Ectodermal cell (in vitro differentiated cells): ENCODE results near the gene CLSTN2.
A peak's percentile ranks its signal among the peaks of the same experiment; 100 is the strongest.

ENCODE experiments used
- H3K27ac ChIP-seq: 2 replicates; pipeline ENCODE4 v1.7.0; 2013; ENCODE audit warnings: mild to moderate bottlenecking, low read depth, low read length; ENCODE audit not compliant: insufficient read depth, poor library complexity, severe bottlenecking
- H3K27me3 ChIP-seq: 2 replicates; pipeline ENCODE4 v1.7.0; 2013; ENCODE audit warnings: mild to moderate bottlenecking, low read length; ENCODE audit not compliant: insufficient read depth, control insufficient read depth, poor library complexity, severe bottlenecking
- H3K36me3 ChIP-seq: one replicate; pipeline ENCODE4 v1.7.0; 2013; ENCODE audit warnings: low read length; ENCODE audit not compliant: control insufficient read depth, insufficient read depth
- H3K4me1 ChIP-seq: one replicate; pipeline ENCODE4 v1.7.0; 2013; ENCODE audit warnings: low read length; ENCODE audit not compliant: control insufficient read depth, insufficient read depth
- H3K4me3 ChIP-seq: 2 replicates; pipeline ENCODE4 v1.7.0; 2013; ENCODE audit warnings: low read depth, low read length, control low read depth; ENCODE audit not compliant: insufficient read depth
- H3K9me3 ChIP-seq: 2 replicates; pipeline ENCODE4 v1.7.0; 2013; ENCODE audit warnings: mild to moderate bottlenecking, low read length, moderate library complexity; ENCODE audit not compliant: control insufficient read depth
- WGBS, 2 experiments: methylation state at CpG; one replicate each; pipeline ENCODE4 v1.1.7; 2013; ENCODE audit warnings: missing lambda C conversion rate in 2 of 2; 5-methylcytosine and 5-hydroxymethylcytosine counted together

The CLSTN2 gene

GRCh38 chr3:139916271-139916670 is 18.7 kb upstream of the CLSTN2 start:
- WGBS, 2 experiments: 92 to 96% methylated on average over 2 of the region's 2 CpGs
- peaks cover 3% of the 10 kb centered on the region for H3K4me1 ChIP-seq
- no peaks in the 10 kb centered on the region for H3K9me3 ChIP-seq
- H3K4me3 ChIP-seq: no peak overlapping the region
- H3K36me3 ChIP-seq: no peaks in the 10 kb centered on the region
- H3K27ac ChIP-seq: no peak overlapping the region
- no peaks in the 10 kb centered on the region for H3K27me3 ChIP-seq

DNA sequence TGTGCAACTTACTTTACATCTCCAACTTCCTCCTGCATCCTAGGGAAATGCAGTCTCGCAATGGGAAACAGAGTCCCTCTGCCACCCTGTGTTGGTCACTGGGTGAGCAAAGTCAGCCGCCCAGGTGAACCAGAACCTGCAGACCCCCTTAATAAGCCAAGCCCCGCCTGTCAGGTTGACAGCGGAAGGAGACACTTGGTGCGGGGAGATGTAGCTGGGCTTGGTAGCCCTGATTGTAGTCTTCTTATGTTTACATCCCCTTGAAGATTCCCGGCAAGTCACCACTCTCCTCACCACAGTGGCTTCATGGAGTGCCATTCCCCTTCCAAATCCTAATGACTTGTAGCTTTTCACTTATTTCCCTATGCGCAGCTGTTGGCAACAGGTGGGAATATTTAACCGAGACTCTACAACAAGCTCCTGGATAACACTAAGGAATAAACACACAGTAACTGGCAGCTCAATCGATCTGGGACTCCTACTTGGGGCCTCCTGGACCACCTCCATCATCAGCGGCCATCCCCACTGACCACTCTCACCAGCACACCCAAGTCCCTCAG is 17.7 kb upstream of the CLSTN2 start:
- Histone ChIP-seq H3K4me1 (peaks cover 3% of the 10 kb centered on the region), H3K27me3 (no peaks in the 10 kb centered on the region), H3K36me3 (no peaks in the 10 kb centered on the region), H3K4me3 (no peak overlapping the region), H3K9me3 (no peaks in the 10 kb centered on the region), H3K27ac (no peak overlapping the region)
- 93 to 95% methylated on average over 10 of the region's 10 CpGs for WGBS, 2 experiments

DNA sequence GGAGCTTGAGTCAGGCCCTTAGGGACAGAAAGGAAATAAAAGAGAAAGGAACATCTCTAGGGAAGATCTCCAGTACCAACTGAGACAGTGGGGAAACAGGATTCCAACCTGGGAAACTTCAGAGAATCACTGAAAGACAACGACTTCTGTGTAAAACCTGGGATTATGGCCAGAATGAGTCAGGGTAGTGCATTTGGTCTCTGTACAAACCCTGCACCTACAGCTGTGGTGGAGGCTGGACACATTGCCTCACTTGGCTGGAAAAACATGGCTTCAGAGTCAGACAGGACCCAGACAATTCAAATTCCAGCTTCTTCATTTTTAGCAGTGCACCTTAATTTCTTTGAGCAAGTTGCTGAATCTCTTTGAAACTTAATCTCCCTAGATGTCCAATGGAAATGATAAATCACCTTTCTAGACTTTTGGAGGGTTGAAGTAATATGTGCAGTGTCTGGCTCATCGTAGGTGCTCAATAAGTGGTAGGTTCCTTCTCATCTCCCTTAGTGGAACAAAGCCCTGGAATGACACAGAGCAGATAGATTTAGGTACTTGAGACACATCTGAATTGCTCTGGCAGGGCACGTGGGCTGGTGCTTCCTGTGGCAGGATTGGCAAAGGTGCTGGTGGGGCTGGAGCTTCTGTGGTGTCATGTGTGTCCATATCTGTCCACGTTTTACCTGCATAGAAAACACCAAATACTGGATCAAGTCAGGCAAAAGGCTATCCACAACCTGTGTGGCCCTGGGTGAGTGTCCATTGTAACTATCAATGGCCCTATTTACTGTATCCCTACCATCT is 6.1 kb upstream of the CLSTN2 start:
- Histone ChIP-seq H3K27ac (no peak overlapping the region), H3K27me3 (peaks cover 6% of the 10 kb centered on the region), H3K36me3 (no peaks in the 10 kb centered on the region), H3K9me3 (no peaks in the 10 kb centered on the region), H3K4me3 (no peak overlapping the region), H3K4me1 (no peaks in the 10 kb centered on the region)
- 89 to 94% methylated on average over 4 of the region's 4 CpGs for WGBS, 2 experiments

DNA sequence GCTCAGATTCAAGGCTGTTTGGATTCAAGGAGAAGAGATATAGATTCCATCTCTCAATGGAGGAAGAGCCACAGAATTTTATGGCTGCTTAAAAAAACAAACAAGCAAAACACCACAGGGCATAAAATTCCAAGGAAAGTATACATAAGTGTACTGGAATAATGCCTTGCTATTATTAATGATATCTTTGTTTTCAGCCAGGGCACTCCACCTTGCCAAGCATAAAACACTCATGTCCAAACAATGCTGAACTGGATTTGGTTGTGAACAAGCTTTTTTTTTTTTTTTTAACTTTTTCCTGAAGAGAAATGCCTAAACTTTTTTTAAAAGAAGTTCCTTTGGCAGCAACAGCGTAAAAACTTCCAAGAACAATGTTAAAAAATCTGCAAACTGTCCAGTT is 4.8 kb upstream of the CLSTN2 start:
- Histone ChIP-seq H3K36me3 (no peaks in the 10 kb centered on the region), H3K4me1 (no peaks in the 10 kb centered on the region), H3K9me3 (no peaks in the 10 kb centered on the region), H3K4me3 (no peak overlapping the region), H3K27me3 (peaks cover 14% of the 10 kb centered on the region), H3K27ac (no peak overlapping the region)
- WGBS, 2 experiments: 81 to 88% methylated on average over 1 of the region's 1 CpG

- 36 to 47% methylated on average over 1 of the region's 2 CpGs for WGBS, 2 experiments
- no peaks in the 10 kb centered on the region for H3K9me3 ChIP-seq
- H3K4me1 ChIP-seq: no peaks in the 10 kb centered on the region
- H3K36me3 ChIP-seq: no peaks in the 10 kb centered on the region
- H3K27ac ChIP-seq: no peak overlapping the region
- H3K4me3 ChIP-seq: no peak overlapping the region
- H3K27me3 ChIP-seq: peaks cover 38% of the 10 kb centered on the region
Measured at GRCh38 chr3:139933766-139934165, 1.2 kb upstream of the CLSTN2 start.

GRCh38 chr3:139934613-139935015 is 371 bp upstream of the CLSTN2 start:
- 1% methylated on average over 25 of the region's 25 CpGs for WGBS, 2 experiments

DNA sequence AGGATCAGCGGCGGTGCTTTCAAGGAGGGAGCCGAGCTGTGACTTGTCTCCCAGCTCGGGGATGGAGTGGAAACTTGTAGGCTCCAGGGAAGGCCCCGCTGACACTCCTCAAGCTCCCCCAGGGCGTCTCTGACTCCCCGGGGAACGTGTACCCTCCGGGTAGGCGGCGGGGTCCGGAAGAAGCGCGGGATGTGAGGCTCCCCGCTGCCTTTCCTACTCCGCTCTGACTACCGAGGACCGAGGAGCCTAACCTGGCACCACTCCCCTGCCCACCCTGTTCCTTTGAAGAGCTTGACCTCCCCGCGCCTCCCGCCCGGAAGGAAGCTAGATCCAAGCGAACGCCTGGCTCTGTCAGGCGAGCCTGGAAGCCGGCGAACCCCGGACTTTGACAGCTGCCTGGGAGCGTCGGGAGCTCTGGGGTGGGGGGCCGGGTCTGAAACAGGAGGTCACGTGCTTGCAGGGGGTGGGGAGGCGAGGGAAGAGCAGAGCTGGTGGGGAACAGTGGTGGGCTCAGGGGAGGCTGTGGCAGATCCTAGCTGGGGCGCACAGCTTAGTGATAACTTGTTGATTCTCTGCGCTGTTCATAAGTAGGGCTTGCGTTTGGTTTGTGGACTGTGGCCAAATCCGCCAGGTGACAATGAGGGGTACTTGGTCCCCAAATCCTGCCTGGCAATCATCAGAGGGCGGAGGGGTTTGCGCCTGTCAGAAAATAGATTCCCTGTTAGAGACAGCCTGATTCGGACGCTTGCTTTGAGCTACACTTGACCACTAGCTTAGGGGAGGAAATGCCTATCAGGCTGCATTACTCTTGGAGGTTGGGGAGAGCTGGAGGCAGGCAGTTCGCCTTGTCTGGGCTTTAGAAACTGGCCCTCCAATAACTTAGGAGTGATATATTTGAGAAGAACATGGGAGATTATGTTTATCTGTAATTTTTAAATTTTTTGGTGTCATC is 1.2 kb downstream of the CLSTN2 start:
- Histone ChIP-seq H3K27ac (no peak overlapping the region), H3K27me3 (peaks cover 38% of the 10 kb centered on the region), H3K4me1 (no peaks in the 10 kb centered on the region)

More at GRCh38 chr3:139934613-139935015, 371 bp upstream of the CLSTN2 start:
- no peaks in the 10 kb centered on the region for H3K36me3 ChIP-seq
- peaks cover 38% of the 10 kb centered on the region for H3K27me3 ChIP-seq
- H3K9me3 ChIP-seq: no peaks in the 10 kb centered on the region
- no peaks in the 10 kb centered on the region for H3K4me1 ChIP-seq
- H3K27ac ChIP-seq: no peak overlapping the region
- H3K4me3 ChIP-seq: peak overlapping the region; percentile 65

GRCh38 chr3:139937674-139938279 is 2.8 kb downstream of the CLSTN2 start:
- Histone ChIP-seq H3K27ac (no peak overlapping the region), H3K9me3 (no peaks in the 10 kb centered on the region), H3K4me1 (no peaks in the 10 kb centered on the region), H3K36me3 (no peaks in the 10 kb centered on the region), H3K4me3 (no peak overlapping the region), H3K27me3 (peaks cover 38% of the 10 kb centered on the region)
- 23 to 26% methylated on average over 8 of the region's 8 CpGs for WGBS, 2 experiments

More for the DNA sequence above, 1.2 kb downstream of the CLSTN2 start:
- Histone ChIP-seq H3K9me3 (no peaks in the 10 kb centered on the region), H3K36me3 (no peaks in the 10 kb centered on the region), H3K4me3 (peak overlapping the region; percentile 65)
- 5 to 6% methylated on average over 42 of the region's 42 CpGs for WGBS, 2 experiments

DNA sequence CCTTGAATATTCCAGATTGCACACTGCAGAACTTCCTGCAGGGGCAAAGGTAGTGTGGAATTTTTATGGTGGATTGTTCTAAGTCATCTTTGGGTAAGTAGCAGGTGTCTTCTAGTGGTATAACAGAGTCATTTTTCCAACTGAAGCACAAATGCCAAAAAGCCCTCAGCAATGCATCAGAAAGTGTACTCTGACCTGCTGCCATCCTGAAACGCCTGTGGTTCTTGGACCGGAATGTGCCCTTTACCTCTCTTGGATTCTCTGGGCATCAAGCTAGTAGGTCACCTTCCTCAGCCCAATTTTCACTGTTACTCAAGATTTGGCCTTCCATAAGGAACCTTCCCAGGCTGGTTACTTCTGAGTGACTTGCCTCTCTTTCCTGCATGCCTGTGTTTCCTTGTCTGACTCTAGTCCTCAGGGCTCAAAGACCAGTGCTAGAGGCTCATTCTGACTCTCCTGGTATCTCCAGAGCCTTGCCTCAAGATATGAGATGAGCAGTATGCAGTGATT is 4.8 kb downstream of the CLSTN2 start:
- Histone ChIP-seq H3K36me3 (no peaks in the 10 kb centered on the region), H3K27me3 (peaks cover 27% of the 10 kb centered on the region), H3K9me3 (no peaks in the 10 kb centered on the region), H3K4me3 (no peak overlapping the region), H3K27ac (no peak overlapping the region), H3K4me1 (no peaks in the 10 kb centered on the region)
- 88 to 90% methylated on average over 2 of the region's 2 CpGs for WGBS, 2 experiments
